HCT116 (cell line): ENCODE measurements around the gene CPEB2. TPM values are rescaled to one million over a fixed set of nuclear protein-coding genes. Genes with fewer than 3 reads are reported as not detected.

Experiments
- ATAC-seq: fragments of 200-7000 bp; cut with Tn5 transposase; 2 replicates; pipeline ENCODE4 v1.9.1; 2020; ENCODE audit warnings: mild to moderate bottlenecking, moderate library complexity
- BruUV-seq: library from RNA; stranded (reverse); fragments of 400-500 nt; replicated peaks from 2 replicates; lab custom pipeline; 2021; lab: Mats Ljungman, UMichigan
- CTCF ChIA-PET: fragments of 300-600 bp; sonication (Branson Sonifier 250); formaldehyde crosslinking; loops from one replicate; lab custom pipeline; 2021; ENCODE audit warnings: antibody characterized with exemption; lab: Charles Lee
- POLR2A ChIA-PET: fragments of 300-600, 350-600 bp; sonication (Branson Sonifier 250); formaldehyde crosslinking; loops from one replicate; lab custom pipeline; 2021; ENCODE audit warnings: antibody characterized with exemption; lab: Charles Lee
- RAD21 ChIA-PET, 2 experiments: fragments of 300-600 bp; sonication (Branson Sonifier 250); formaldehyde crosslinking; loops; one replicate each; lab custom pipeline; 2023; ENCODE audit warnings: low total read pairs in 2 of 2; ENCODE audit not compliant: uncharacterized antibody in 2 of 2, unreplicated experiment in 2 of 2, low non-redundant PET in 1 of 2; lab: Charles Lee
- DNase-seq: peaks from one replicate; pipeline ENCODE4 v3.0.0-alpha.2; 2010; ENCODE audit warnings: low read depth, low spot score
- H2AFZ ChIP-seq: fragments of 200-600 bp; shearing (Covaris generic), sonication (generic); 2 replicates; pipeline ENCODE4 v1.6.1; 2017; ENCODE audit warnings: low read depth, mixed run types, mixed read lengths, antibody characterized with exemption, low read length; ENCODE audit not compliant: poor library complexity, severe bottlenecking
- H3K27ac ChIP-seq: 2 replicates; pipeline ENCODE4 v1.5.1; 2012; ENCODE audit warnings: low read depth, low read length
- H3K27me3 ChIP-seq: fragments of 200-600 bp; sonication (generic); 2 replicates; pipeline ENCODE4 v1.6.1; 2016; ENCODE audit warnings: mixed run types, low read length, mixed read lengths; ENCODE audit not compliant: insufficient read depth
- H3K36me3 ChIP-seq, 2 experiments: fragments of 200-500 bp in 1 of 2; fragments of 200-600 bp in 1 of 2; sonication (Bioruptor generic) in 1 of 2; sonication (generic) in 1 of 2; 2 replicates each; pipeline versions ENCODE4 v1.5.1 to v1.6.1; 2014 to 2016; ENCODE audit warnings: low read length in 2 of 2, inconsistent platforms in 1 of 2, mixed read lengths in 1 of 2, mixed run types in 1 of 2; ENCODE audit not compliant: insufficient read depth in 2 of 2, control insufficient read depth in 1 of 2
- H3K4me1 ChIP-seq, 2 experiments: fragments of 200-600 bp in 1 of 2; sonication (generic) in 1 of 2; 2 replicates each; pipeline versions ENCODE4 v1.5.1 to v1.6.1; 2012 to 2017; ENCODE audit warnings: low read length in 2 of 2, inconsistent platforms in 1 of 2, mild to moderate bottlenecking in 1 of 2, mixed read lengths in 1 of 2, mixed run types in 1 of 2, moderate library complexity in 1 of 2; ENCODE audit not compliant: insufficient read depth in 2 of 2, control insufficient read depth in 1 of 2
- H3K4me2 ChIP-seq: fragments of 200-600 bp; sonication (generic); 2 replicates; pipeline ENCODE4 v1.6.1; 2017; ENCODE audit warnings: mixed run types, low read length, mixed read lengths
- H3K4me3 ChIP-seq, 2 experiments: fragments of 200-600 bp in 1 of 2; sonication (generic) in 1 of 2; replicated peaks in 1 of 2; 2 replicates each; pipeline ENCODE4 v1.5.1; 2011 to 2016; ENCODE audit warnings: low read length in 2 of 2, control low read depth in 1 of 2, low read depth in 1 of 2, mild to moderate bottlenecking in 1 of 2, mixed read lengths in 1 of 2, mixed run types in 1 of 2
- H3K79me2 ChIP-seq: fragments of 200-600 bp; sonication (generic); 2 replicates; pipeline ENCODE4 v1.6.1; 2017; ENCODE audit warnings: mild to moderate bottlenecking, mixed run types, low read length, moderate library complexity, mixed read lengths; ENCODE audit not compliant: insufficient read depth
- H3K9ac ChIP-seq: fragments of 200-600 bp; sonication (generic); 2 replicates; pipeline ENCODE4 v1.6.1; 2016; ENCODE audit warnings: low read length, mixed read lengths
- H3K9me2 ChIP-seq: fragments of 200-600 bp; sonication (generic), shearing (Covaris generic); 2 replicates; pipeline ENCODE4 v1.6.1; 2017; ENCODE audit warnings: mixed run types, mild to moderate bottlenecking, moderate library complexity; ENCODE audit not compliant: insufficient read depth
- H3K9me3 ChIP-seq, 2 experiments: fragments of 200-500 bp in 1 of 2; fragments of 200-600 bp in 1 of 2; sonication (Bioruptor generic) in 1 of 2; sonication (generic) in 1 of 2; 2 replicates each; pipeline ENCODE4 v1.6.1; 2014 to 2017; ENCODE audit warnings: low read length in 2 of 2, mixed read lengths in 2 of 2, inconsistent platforms in 1 of 2, low read depth in 1 of 2, mild to moderate bottlenecking in 1 of 2, mixed run types in 1 of 2, moderate library complexity in 1 of 2; ENCODE audit not compliant: control insufficient read depth in 1 of 2, insufficient read depth in 1 of 2
- H4K20me1 ChIP-seq: fragments of 200-600 bp; sonication (generic), shearing (Covaris generic); 2 replicates; pipeline ENCODE4 v1.6.1; 2017; ENCODE audit warnings: mixed run types, mild to moderate bottlenecking, moderate library complexity; ENCODE audit not compliant: insufficient read depth
- CEBPB ChIP-seq: IDR thresholded peaks from 2 replicates; pipeline ENCODE4 v1.6.1; 2012; ENCODE audit warnings: low read depth
- EGR1 ChIP-seq: IDR thresholded peaks from 2 replicates; pipeline ENCODE4 v1.6.1; 2012; ENCODE audit warnings: low read depth
- ELF1 ChIP-seq: IDR thresholded peaks from 2 replicates; pipeline ENCODE4 v1.6.1; 2012; ENCODE audit warnings: low read depth, borderline replicate concordance
- FOSL1 ChIP-seq: IDR thresholded peaks from 2 replicates; pipeline ENCODE4 v1.6.1; 2012; ENCODE audit warnings: low read depth
- JUND ChIP-seq: IDR thresholded peaks from 2 replicates; pipeline ENCODE4 v1.6.1; 2012
- POLR2A ChIP-seq: IDR thresholded peaks from 2 replicates; pipeline ENCODE4 v1.7.0; 2011; ENCODE audit warnings: borderline replicate concordance; ENCODE audit not compliant: insufficient read depth, insufficient read length; ENCODE audit errors: extremely low read depth
- YY1 ChIP-seq: IDR thresholded peaks from 2 replicates; pipeline ENCODE4 v1.6.1; 2011; ENCODE audit warnings: low read length, low read depth, moderate library complexity, mild to moderate bottlenecking; ENCODE audit not compliant: insufficient replicate concordance; ENCODE audit errors: extremely low read depth
- ZNF274 ChIP-seq: fragments of 200-500 bp; sonication (Bioruptor generic); IDR thresholded peaks from 2 replicates; pipeline ENCODE4 v1.6.1; 2014; ENCODE audit warnings: mild to moderate bottlenecking, low read depth, low read length, inconsistent platforms
- intact Hi-C: fragments of 100-400 bp; cut with micrococcal nuclease; formaldehyde crosslinking; loops from 2 replicates; pipeline ENCODE4 v1.10.0; 2022
- total RNA-seq: library from RNA; stranded (reverse); gene quantifications from one replicate; pipeline ENCODE4 v1.2.1, GENCODE V29; 2021; ENCODE audit not compliant: unreplicated experiment
- TF ChIP-seq, protein P1 (sequence below), 3 experiments: fragments of 200-600 bp in 1 of 3; sonication (generic) in 1 of 3; IDR thresholded peaks in 2 of 3; conservative IDR thresholded peaks in 1 of 3; 2 replicates each; pipeline ENCODE4 v1.5.1; 2012 to 2017; ENCODE audit warnings: low read depth in 2 of 3, low read length in 2 of 3, antibody characterized with exemption in 1 of 3, borderline replicate concordance in 1 of 3, control low read depth in 1 of 3, mild to moderate bottlenecking in 1 of 3, mixed read lengths in 1 of 3, mixed run types in 1 of 3, moderate library complexity in 1 of 3; ENCODE audit not compliant: insufficient read depth in 1 of 3
- TF ChIP-seq, protein P2 (sequence below): IDR thresholded peaks from 2 replicates; pipeline ENCODE4 v1.6.1; 2012
- TF ChIP-seq, protein P3 (sequence below): IDR thresholded peaks from 2 replicates; pipeline ENCODE4 v1.6.1; 2012

Gene CPEB2
- total RNA-seq, 1 experiment from 2014 or later, result 1.3 TPM

DNA sequence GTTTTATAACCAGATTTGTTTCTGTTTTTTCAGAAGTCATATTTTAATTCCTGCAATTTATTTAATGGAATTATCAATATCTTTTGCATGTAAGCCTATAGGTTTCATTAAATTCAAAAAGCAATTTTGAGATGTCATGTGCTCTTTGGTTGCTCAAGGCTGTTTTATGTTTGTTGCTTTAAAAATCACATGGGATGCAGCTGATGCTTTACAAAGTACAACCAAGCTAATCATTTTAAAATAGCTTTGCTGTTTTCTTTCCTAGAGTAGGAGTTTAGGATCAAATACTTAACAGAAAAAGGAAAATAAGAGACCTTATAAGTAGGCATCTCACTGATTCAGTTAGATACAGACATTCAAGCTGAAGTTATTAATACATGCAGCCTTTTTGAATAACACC is 11.3 kb downstream of the CPEB2 start:
- Histone ChIP-seq H3K9ac (no peak overlapping the region), H3K4me3 (no peak overlapping the region), H3K9me3 (no peaks in the 10 kb centered on the region), H2AFZ (no peak overlapping the region), H4K20me1 (no peaks in the 10 kb centered on the region), H3K9me2 (no peaks in the 10 kb centered on the region), H3K4me1 (no peaks in the 10 kb centered on the region), H3K79me2 (no peaks in the 10 kb centered on the region), H3K4me2 (no peak overlapping the region), H3K36me3 (no peaks in the 10 kb centered on the region), H3K27me3 (no peaks in the 10 kb centered on the region), H3K27ac (no peak overlapping the region)
- no TSS peak for BruUV-seq
- ChIA-PET CTCF (no interaction called here), POLR2A (no interaction called here), RAD21 (no interaction called here)
- intact Hi-C loops, result no loop called here
- ATAC-seq (no peak), DNase-seq (no peak)
- no peak for TF ChIP-seq FOSL1
- TF ChIP-seq, protein P1, sequence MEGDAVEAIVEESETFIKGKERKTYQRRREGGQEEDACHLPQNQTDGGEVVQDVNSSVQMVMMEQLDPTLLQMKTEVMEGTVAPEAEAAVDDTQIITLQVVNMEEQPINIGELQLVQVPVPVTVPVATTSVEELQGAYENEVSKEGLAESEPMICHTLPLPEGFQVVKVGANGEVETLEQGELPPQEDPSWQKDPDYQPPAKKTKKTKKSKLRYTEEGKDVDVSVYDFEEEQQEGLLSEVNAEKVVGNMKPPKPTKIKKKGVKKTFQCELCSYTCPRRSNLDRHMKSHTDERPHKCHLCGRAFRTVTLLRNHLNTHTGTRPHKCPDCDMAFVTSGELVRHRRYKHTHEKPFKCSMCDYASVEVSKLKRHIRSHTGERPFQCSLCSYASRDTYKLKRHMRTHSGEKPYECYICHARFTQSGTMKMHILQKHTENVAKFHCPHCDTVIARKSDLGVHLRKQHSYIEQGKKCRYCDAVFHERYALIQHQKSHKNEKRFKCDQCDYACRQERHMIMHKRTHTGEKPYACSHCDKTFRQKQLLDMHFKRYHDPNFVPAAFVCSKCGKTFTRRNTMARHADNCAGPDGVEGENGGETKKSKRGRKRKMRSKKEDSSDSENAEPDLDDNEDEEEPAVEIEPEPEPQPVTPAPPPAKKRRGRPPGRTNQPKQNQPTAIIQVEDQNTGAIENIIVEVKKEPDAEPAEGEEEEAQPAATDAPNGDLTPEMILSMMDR (IDR thresholded peaks at IDR 0.05 in 2 of 3, conservative IDR thresholded peaks at IDR 0.05 in 1 of 3; ENCODE audit: borderline replicate concordance in 1 of 3, insufficient read depth in 1 of 3, low read depth in 2 of 3, low read length in 2 of 3), result no peak
- TF ChIP-seq, protein P2, sequence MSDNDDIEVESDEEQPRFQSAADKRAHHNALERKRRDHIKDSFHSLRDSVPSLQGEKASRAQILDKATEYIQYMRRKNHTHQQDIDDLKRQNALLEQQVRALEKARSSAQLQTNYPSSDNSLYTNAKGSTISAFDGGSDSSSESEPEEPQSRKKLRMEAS, result no peak
- TF ChIP-seq CEBPB, result no peak
- no peak for TF ChIP-seq EGR1
- TF ChIP-seq JUND, result no peak
- no peak for TF ChIP-seq YY1
- TF ChIP-seq POLR2A, result no peak
- no peak for TF ChIP-seq ELF1

DNA sequence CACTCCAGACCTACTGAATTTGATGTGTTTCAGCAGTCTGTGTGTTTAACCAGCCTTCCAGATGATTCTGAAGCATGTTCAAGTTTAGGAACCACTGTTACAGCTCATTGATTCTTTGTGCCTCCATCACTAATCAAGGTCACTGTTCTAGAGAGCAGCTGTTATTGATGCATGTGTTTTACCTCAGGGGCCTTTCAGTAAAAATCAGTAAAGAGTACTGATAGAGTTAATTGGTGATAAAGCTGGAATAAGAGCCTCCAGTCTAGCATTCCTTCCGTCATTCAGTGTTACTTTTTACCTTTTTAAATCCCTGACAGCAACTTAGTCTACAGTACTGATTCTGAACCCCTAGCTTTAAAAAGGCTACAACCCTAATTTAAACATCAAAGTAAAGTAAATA is 12.9 kb downstream of the CPEB2 start:
- ATAC-seq, result no peak
- Histone ChIP-seq H3K9me2 (no peaks in the 10 kb centered on the region), H3K4me3 (no peak overlapping the region), H3K79me2 (no peaks in the 10 kb centered on the region), H3K27ac (no peak overlapping the region), H2AFZ (no peak overlapping the region), H3K27me3 (no peaks in the 10 kb centered on the region), H3K36me3 (no peaks in the 10 kb centered on the region), H3K4me2 (no peak overlapping the region), H3K9ac (no peak overlapping the region), H3K9me3 (no peaks in the 10 kb centered on the region), H3K4me1 (no peaks in the 10 kb centered on the region), H4K20me1 (no peaks in the 10 kb centered on the region)
- BruUV-seq, result no TSS peak
- POLR2A ChIA-PET, result no interaction called here
- CTCF ChIA-PET, result no interaction called here
- TF ChIP-seq CEBPB (no peak), ZNF274 (no peak), ELF1 (no peak), JUND (no peak), POLR2A (no peak), FOSL1 (no peak)
- TF ChIP-seq, protein P3, sequence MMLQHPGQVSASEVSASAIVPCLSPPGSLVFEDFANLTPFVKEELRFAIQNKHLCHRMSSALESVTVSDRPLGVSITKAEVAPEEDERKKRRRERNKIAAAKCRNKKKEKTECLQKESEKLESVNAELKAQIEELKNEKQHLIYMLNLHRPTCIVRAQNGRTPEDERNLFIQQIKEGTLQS, result no peak
- RAD21 ChIA-PET, result no interaction called here
- intact Hi-C loops, result no loop called here
- DNase-seq, result no peak
